ENCODE data around the gene FOXJ3.

GRCh38 chr1:42365118-42365517 lies 30.1 kb upstream of the FOXJ3 start:
- TF ChIP-seq CTCF (IDR thresholded peaks at IDR 0.05; ENCODE audit: poor library complexity) (no peak), EZH2 (IDR thresholded peaks at IDR 0.05; ENCODE audit: borderline replicate concordance) (no peak)
